ENCODE measurements around the gene FOXP2. TPM values are rescaled to one million over a fixed set of nuclear protein-coding genes. Genes with fewer than 3 reads are reported as not detected.

The FOXP2 gene
- total and polyA plus RNA-seq, 9 of the 15 experiments (the other 6 are each of a cell fraction or from before 2014, with no cell fraction given) = not detected

- TF ChIP-seq ZBTB2 (IDR thresholded peaks at IDR 0.05) (no peak), USF2 (CRISPR knock-in tag; IDR thresholded peaks at IDR 0.05) (no peak)
Observed at GRCh38 chr7:114639451-114639850, 224.8 kb downstream of the FOXP2 start (continued).

- H3K36me3 ChIP-seq (ENCODE audit: control insufficient read depth, insufficient read depth, low read length) = no peaks in the 10 kb centered on the region
- in situ Hi-C loops (cut with MboI) = no loop called here
- no peak overlapping the region for H3K4me2 ChIP-seq (ENCODE audit: insufficient read depth, low read length)
- H3K27ac ChIP-seq (ENCODE audit: extremely low read depth, low read depth, low read length) = no peak overlapping the region
- no peaks in the 10 kb centered on the region for H3K9me3 ChIP-seq (replicated peaks; ENCODE audit: control insufficient read depth, insufficient read depth, low read depth, low read length)
- FAIRE-seq (peak; percentile 26), DNase-seq (ENCODE audit: extremely low read depth in 1 of 4, low spot score in 3 of 4) (no peak), ATAC-seq (no peak)
- CTCF ChIA-PET (ENCODE audit: low intra/inter-chr PET ratio) = no interaction called here
- no peaks in the 10 kb centered on the region for H3K27me3 ChIP-seq (ENCODE audit: control insufficient read depth in 2 of 2, insufficient read depth in 2 of 2, low read length in 2 of 2)
- POLR2A ChIA-PET = no interaction called here
- H4K20me1 ChIP-seq (replicated peaks; ENCODE audit: control insufficient read depth, insufficient read depth, low read length) = no peaks in the 10 kb centered on the region
- H3K9me1 ChIP-seq (ENCODE audit: control insufficient read depth, insufficient read depth, low read length) = no peaks in the 10 kb centered on the region
- H3K4me3 ChIP-seq = no peak overlapping the region
- H3K9ac ChIP-seq (ENCODE audit: insufficient read depth in 1 of 2, low read depth in 2 of 2, low read length in 2 of 2) = no peak overlapping the region
- H3K4me1 ChIP-seq (replicated peaks in 1 of 2; ENCODE audit: control insufficient read depth in 2 of 2, insufficient read depth in 2 of 2, low read length in 2 of 2) = no peaks in the 10 kb centered on the region
- BruUV-seq (replicated peaks) = no TSS peak
- no peak overlapping the region for H2AFZ ChIP-seq (ENCODE audit: low read depth, low read length)
- 1% methylated on average over 8 of the region's 8 CpGs for WGBS (ENCODE audit: insufficient coverage, low coverage, missing lambda C conversion rate)
- intact Hi-C loops (cut with micrococcal nuclease) = no loop called here
- H3K79me2 ChIP-seq (ENCODE audit: control insufficient read depth, insufficient read depth, low read length) = no peaks in the 10 kb centered on the region
- TF ChIP-seq SMC3 (conservative IDR thresholded peaks at IDR 0.05; ENCODE audit: insufficient read depth, low read depth, low read length) (no peak), ELK1 (CRISPR knock-in tag; IDR thresholded peaks at IDR 0.05) (no peak), ZHX1 (conservative IDR thresholded peaks at IDR 0.05; ENCODE audit: low read length) (no peak), ELK3 (CRISPR knock-in tag; IDR thresholded peaks at IDR 0.05) (no peak), SPI1 (IDR thresholded peaks at IDR 0.05; ENCODE audit: borderline replicate concordance, low read depth, low read length) (no peak), CC2D1A (IDR thresholded peaks at IDR 0.05) (no peak), CBX5 (IDR thresholded peaks at IDR 0.05; ENCODE audit: borderline replicate concordance, low read depth) (no peak)
Observed at GRCh38 chr7:114644455-114644854, 229.8 kb downstream of the FOXP2 start.
